HEK293 (cell line): ENCODE measurements around the gene STK4.

Experiments used
- CTCF ChIA-PET: fragments of 350-600 bp; formaldehyde crosslinking; extraction: SDS; loops from one replicate; lab custom pipeline; 2021; ENCODE audit warnings: antibody characterized with exemption; lab: Yijun Ruan, JAX
- POLR2A ChIA-PET: fragments of 300-600 bp; formaldehyde crosslinking; extraction: SDS; loops from one replicate; lab custom pipeline; 2020; ENCODE audit warnings: antibody characterized with exemption, inconsistent platforms; lab: Yijun Ruan, JAX
- H3K27ac ChIP-seq: fragments of 200-500 bp; sonication (Bioruptor generic); 2 replicates; pipeline ENCODE4 v1.5.1; 2014; ENCODE audit warnings: low read depth, low read length, control low read depth, inconsistent platforms; ENCODE audit errors: extremely low read depth
- H3K36me3 ChIP-seq, 2 experiments: fragments of 200-500 bp in 1 of 2; sonication (Bioruptor generic) in 1 of 2; 1 replicate in 1 of 2; 2 replicates in 1 of 2; pipeline ENCODE4 v1.5.1; 2014 to 2017; ENCODE audit warnings: inconsistent platforms in 2 of 2, low read length in 2 of 2; ENCODE audit not compliant: control insufficient read depth in 2 of 2, insufficient read depth in 1 of 2
- H3K4me1 ChIP-seq: fragments of 200-500 bp; sonication (Bioruptor generic); 2 replicates; pipeline ENCODE4 v1.5.1; 2014; ENCODE audit warnings: mild to moderate bottlenecking, low read length, inconsistent platforms; ENCODE audit not compliant: control insufficient read depth, insufficient read depth
- H3K4me3 ChIP-seq: 2 replicates; pipeline ENCODE4 v1.5.1; 2011; ENCODE audit warnings: low read depth, mild to moderate bottlenecking, control low read depth, low read length, moderate library complexity
- H3K9me3 ChIP-seq: fragments of 200-500 bp; sonication (Bioruptor generic); 2 replicates; pipeline ENCODE4 v1.5.1; 2014; ENCODE audit warnings: low read depth, low read length, inconsistent platforms; ENCODE audit not compliant: control insufficient read depth, insufficient read depth
- EGR2 ChIP-seq: fragments of 450-650 bp; formaldehyde crosslinking; IDR thresholded peaks from 2 replicates; pipeline ENCODE4 v1.5.1; 2016; ENCODE audit warnings: low read depth, missing biosample characterization, missing genetic modification characterization
- MEIS1 ChIP-seq: sonication (generic); formaldehyde crosslinking; IDR thresholded peaks from 2 replicates; pipeline ENCODE4 v1.8.1; 2022; ENCODE audit warnings: missing genetic modification reagents, mild to moderate bottlenecking, borderline replicate concordance
- PRDM1 ChIP-seq: fragments of 450-650 bp; formaldehyde crosslinking; IDR thresholded peaks from 2 replicates; pipeline ENCODE4; 2016; ENCODE audit warnings: missing biosample characterization, missing genetic modification characterization
- REPIN1 ChIP-seq: fragments of 450-650 bp; formaldehyde crosslinking; IDR thresholded peaks from 2 replicates; pipeline ENCODE4 v1.5.1; 2017; ENCODE audit warnings: missing biosample characterization, missing genetic modification characterization, low read depth
- SALL2 ChIP-seq: fragments of 450-650 bp; formaldehyde crosslinking; IDR thresholded peaks from 2 replicates; pipeline ENCODE4 v1.5.0; 2017; ENCODE audit warnings: missing biosample characterization, mild to moderate bottlenecking, missing genetic modification characterization, borderline replicate concordance
- ZNF501 ChIP-seq: fragments of 450-650 bp; formaldehyde crosslinking; IDR thresholded peaks from 2 replicates; pipeline ENCODE4 v1.5.1; 2016; ENCODE audit warnings: missing biosample characterization, missing genetic modification characterization
- ZNF560 ChIP-seq: fragments of 450-650 bp; formaldehyde crosslinking; IDR thresholded peaks from 2 replicates; pipeline ENCODE4 v1.5.1; 2017; ENCODE audit warnings: missing biosample characterization, missing genetic modification characterization, borderline replicate concordance
- ZNF626 ChIP-seq: fragments of 450-650 bp; sonication (Bioruptor Pico); formaldehyde crosslinking; IDR thresholded peaks from 2 replicates; pipeline ENCODE4 v1.5.1; 2018; ENCODE audit warnings: missing biosample characterization, missing genetic modification characterization, inconsistent platforms
- ZNF707 ChIP-seq: fragments of 450-650 bp; formaldehyde crosslinking; IDR thresholded peaks from 2 replicates; pipeline ENCODE4 v1.5.1; 2016; ENCODE audit warnings: missing biosample characterization, missing genetic modification characterization
- ZNF747 ChIP-seq: fragments of 450-650 bp; formaldehyde crosslinking; IDR thresholded peaks from 2 replicates; pipeline ENCODE4 v1.5.1; 2016; ENCODE audit warnings: missing biosample characterization, missing genetic modification characterization
- ZSCAN23 ChIP-seq: fragments of 450-650 bp; formaldehyde crosslinking; IDR thresholded peaks from 2 replicates; pipeline ENCODE4 v1.5.1; 2016; ENCODE audit warnings: missing biosample characterization, missing genetic modification characterization
- TF ChIP-seq, protein P1 (sequence below): fragments of 450-650 bp; formaldehyde crosslinking; IDR thresholded peaks from 2 replicates; pipeline ENCODE4 v1.5.1; 2016; ENCODE audit warnings: missing biosample characterization, missing genetic modification characterization
- TF ChIP-seq, protein P2 (sequence below): fragments of 450-650 bp; formaldehyde crosslinking; IDR thresholded peaks from 2 replicates; pipeline ENCODE4 v1.5.1; 2016; ENCODE audit warnings: missing biosample characterization, missing genetic modification characterization, borderline replicate concordance
- TF ChIP-seq, protein P3 (sequence below): fragments of 450-650 bp; formaldehyde crosslinking; IDR thresholded peaks from 2 replicates; pipeline ENCODE4 v1.5.1; 2016; ENCODE audit warnings: missing biosample characterization, missing genetic modification characterization

The STK4 gene

DNA sequence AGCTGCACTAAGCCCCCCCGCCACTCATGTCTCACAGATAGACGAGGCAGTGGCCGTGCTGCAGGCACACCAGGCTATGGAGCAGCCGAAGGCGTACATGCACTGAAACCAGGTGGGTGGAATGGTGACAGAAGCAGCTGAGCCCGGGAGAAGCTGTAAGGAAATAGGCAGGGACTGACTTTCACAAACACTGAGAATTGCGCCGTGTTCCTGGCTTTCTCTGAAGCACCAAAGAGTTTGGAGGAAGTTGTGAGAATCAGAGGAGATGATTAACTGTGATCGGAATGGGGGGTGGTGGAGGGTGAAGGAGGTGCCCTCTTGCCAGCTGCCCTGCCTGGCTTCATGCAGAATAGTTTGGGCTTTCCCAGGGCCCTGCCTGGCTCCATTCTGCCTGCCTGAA lies 27.7 kb upstream of the STK4 start:
- H3K4me3 ChIP-seq, result no peak overlapping the region
- CTCF ChIA-PET, result interaction anchor here (1.5 kb wide), 1 partner anchor 156 kb away, joined by 3 read pairs; no protein-coding TSS in a partner anchor
- no peak overlapping the region for H3K27ac ChIP-seq
- peaks cover 0 to 93% of the 10 kb centered on the region in 2 experiments; a peak in 2 of 3 replicates for H3K36me3 ChIP-seq
- H3K4me1 ChIP-seq, result no peaks in the 10 kb centered on the region
- H3K9me3 ChIP-seq, result no peaks in the 10 kb centered on the region
- TF ChIP-seq ZNF707 (no peak), EGR2 (tag by site-specific recombination) (no peak), ZNF626 (tag by site-specific recombination) (no peak), SALL2 (tag by site-specific recombination) (no peak), ZNF501 (tag by site-specific recombination) (no peak), PRDM1 (tag by site-specific recombination) (no peak), REPIN1 (tag by site-specific recombination) (no peak), MEIS1 (CRISPR knock-in tag) (no peak), ZNF747 (no peak)
- TF ChIP-seq, protein P1, sequence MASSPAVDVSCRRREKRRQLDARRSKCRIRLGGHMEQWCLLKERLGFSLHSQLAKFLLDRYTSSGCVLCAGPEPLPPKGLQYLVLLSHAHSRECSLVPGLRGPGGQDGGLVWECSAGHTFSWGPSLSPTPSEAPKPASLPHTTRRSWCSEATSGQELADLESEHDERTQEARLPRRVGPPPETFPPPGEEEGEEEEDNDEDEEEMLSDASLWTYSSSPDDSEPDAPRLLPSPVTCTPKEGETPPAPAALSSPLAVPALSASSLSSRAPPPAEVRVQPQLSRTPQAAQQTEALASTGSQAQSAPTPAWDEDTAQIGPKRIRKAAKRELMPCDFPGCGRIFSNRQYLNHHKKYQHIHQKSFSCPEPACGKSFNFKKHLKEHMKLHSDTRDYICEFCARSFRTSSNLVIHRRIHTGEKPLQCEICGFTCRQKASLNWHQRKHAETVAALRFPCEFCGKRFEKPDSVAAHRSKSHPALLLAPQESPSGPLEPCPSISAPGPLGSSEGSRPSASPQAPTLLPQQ (tag by site-specific recombination), result no peak
- TF ChIP-seq, protein P2, sequence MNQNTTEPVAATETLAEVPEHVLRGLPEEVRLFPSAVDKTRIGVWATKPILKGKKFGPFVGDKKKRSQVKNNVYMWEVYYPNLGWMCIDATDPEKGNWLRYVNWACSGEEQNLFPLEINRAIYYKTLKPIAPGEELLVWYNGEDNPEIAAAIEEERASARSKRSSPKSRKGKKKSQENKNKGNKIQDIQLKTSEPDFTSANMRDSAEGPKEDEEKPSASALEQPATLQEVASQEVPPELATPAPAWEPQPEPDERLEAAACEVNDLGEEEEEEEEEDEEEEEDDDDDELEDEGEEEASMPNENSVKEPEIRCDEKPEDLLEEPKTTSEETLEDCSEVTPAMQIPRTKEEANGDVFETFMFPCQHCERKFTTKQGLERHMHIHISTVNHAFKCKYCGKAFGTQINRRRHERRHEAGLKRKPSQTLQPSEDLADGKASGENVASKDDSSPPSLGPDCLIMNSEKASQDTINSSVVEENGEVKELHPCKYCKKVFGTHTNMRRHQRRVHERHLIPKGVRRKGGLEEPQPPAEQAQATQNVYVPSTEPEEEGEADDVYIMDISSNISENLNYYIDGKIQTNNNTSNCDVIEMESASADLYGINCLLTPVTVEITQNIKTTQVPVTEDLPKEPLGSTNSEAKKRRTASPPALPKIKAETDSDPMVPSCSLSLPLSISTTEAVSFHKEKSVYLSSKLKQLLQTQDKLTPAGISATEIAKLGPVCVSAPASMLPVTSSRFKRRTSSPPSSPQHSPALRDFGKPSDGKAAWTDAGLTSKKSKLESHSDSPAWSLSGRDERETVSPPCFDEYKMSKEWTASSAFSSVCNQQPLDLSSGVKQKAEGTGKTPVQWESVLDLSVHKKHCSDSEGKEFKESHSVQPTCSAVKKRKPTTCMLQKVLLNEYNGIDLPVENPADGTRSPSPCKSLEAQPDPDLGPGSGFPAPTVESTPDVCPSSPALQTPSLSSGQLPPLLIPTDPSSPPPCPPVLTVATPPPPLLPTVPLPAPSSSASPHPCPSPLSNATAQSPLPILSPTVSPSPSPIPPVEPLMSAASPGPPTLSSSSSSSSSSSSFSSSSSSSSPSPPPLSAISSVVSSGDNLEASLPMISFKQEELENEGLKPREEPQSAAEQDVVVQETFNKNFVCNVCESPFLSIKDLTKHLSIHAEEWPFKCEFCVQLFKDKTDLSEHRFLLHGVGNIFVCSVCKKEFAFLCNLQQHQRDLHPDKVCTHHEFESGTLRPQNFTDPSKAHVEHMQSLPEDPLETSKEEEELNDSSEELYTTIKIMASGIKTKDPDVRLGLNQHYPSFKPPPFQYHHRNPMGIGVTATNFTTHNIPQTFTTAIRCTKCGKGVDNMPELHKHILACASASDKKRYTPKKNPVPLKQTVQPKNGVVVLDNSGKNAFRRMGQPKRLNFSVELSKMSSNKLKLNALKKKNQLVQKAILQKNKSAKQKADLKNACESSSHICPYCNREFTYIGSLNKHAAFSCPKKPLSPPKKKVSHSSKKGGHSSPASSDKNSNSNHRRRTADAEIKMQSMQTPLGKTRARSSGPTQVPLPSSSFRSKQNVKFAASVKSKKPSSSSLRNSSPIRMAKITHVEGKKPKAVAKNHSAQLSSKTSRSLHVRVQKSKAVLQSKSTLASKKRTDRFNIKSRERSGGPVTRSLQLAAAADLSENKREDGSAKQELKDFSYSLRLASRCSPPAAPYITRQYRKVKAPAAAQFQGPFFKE (tag by site-specific recombination), result no peak
- TF ChIP-seq, protein P3, sequence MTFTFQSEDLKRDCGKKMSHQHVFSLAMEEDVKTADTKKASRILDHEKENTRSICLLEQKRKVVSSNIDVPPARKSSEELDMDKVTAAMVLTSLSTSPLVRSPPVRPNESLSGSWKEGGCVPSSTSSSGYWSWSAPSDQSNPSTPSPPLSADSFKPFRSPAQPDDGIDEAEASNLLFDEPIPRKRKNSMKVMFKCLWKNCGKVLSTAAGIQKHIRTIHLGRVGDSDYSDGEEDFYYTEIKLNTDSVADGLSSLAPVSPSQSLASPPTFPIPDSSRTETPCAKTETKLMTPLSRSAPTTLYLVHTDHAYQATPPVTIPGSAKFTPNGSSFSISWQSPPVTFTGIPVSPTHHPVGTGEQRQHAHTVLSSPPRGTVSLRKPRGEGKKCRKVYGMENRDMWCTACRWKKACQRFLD (tag by site-specific recombination), result no peak
- POLR2A ChIA-PET, result no interaction called here

DNA sequence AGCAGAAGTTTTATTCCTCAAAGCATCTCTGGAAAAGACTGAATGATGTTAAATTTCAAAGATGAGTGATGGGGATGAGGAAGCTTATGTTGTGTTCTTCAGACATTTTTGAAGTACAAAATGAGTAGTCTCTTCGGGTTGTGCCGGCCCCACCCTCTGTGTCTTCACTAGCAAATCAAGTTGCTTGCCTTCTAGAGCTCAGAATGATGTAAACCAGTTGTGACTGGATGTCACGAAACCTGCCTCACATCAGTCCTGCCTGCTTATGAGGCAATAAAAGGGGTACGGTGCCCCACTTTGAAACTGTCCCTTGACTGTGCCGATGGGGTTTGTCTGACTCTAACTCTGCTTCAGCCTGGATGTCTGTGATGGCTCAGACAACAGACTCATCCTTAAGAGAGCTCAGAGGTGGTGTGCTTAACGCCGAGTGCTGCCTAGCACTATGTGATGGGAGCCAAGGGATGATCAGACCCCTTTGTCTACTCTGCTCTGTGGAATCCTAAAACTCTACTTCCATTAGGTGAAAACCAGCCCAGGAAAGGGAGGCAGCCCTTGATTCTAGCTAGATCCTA lies 25.1 kb upstream of the STK4 start:
- Histone ChIP-seq H3K4me1 (no peaks in the 10 kb centered on the region), H3K27ac (no peak overlapping the region), H3K4me3 (no peak overlapping the region), H3K36me3 (peaks cover 12 to 97% of the 10 kb centered on the region in 2 experiments), H3K9me3 (no peaks in the 10 kb centered on the region)
- ChIA-PET CTCF (no interaction called here), POLR2A (interaction anchor here (1.2 to 2.6 kb wide), 2 partner anchors 10 to 12 kb away, joined by 3 to 10 read pairs; no protein-coding TSS in a partner anchor)
- TF ChIP-seq ZNF560 (no peak), ZSCAN23 (no peak)
